ENCODE data around the gene DNAH12. TPM values are rescaled to one million over a fixed set of nuclear protein-coding genes. Genes with fewer than 3 reads are reported as not detected.

Gene DNAH12
- total RNA-seq, 3 donors from 2014 or later = 0.05 TPM; not detected in 2

Other genes starting within 250 kb of the DNAH12 start
- 10 to 100 TPM; 42.4 to 44.7 (median 43.9) TPM for gene PDE12, start 11.9 kb upstream of the DNAH12 start, total RNA-seq
- gene ARF4, start 53.0 kb upstream of the DNAH12 start, total RNA-seq = 10 to 100 TPM; 86.6 to 97.7 (median 92.3) TPM
- 10 to 100 TPM in 2 of 3 donors, 1 to 10 TPM in 1; 9.4 to 12.0 (median 11.9) TPM for gene DENND6A, start 148.7 kb upstream of the DNAH12 start, total RNA-seq
- gene SLMAP, start 212.0 kb upstream of the DNAH12 start, total RNA-seq = 10 to 100 TPM; 55.7 to 61.4 (median 56.1) TPM

Data from activated T-cell treated with anti-CD3 and anti-CD28 coated beads, Interleukin-2, amount 50 U/mL, for 4 hours (primary cell).